Fibroblast of lung (primary cell): ENCODE results near the gene CARD14. TPM values are rescaled to one million over a fixed set of nuclear protein-coding genes. Genes with fewer than 3 reads are reported as not detected.

ENCODE experiments used
- DNase-seq, 2 donors: peaks; one replicate each; pipeline versions ENCODE4 v3.0.0 to v3.0.0-alpha.2; 2010; ENCODE audit warnings: low read depth in 2 of 2
- H2AFZ ChIP-seq: 2 replicates; pipeline ENCODE4 v1.5.1; 2012; ENCODE audit warnings: low read length, control low read depth, inconsistent platforms
- H3K27ac ChIP-seq: 2 replicates; pipeline ENCODE4 v1.5.1; 2011; ENCODE audit warnings: low read length, control low read depth; ENCODE audit not compliant: insufficient read depth
- H3K27me3 ChIP-seq: 2 replicates; pipeline ENCODE4 v1.5.1; 2011; ENCODE audit warnings: mild to moderate bottlenecking, low read length; ENCODE audit not compliant: control insufficient read depth, insufficient read depth
- H3K36me3 ChIP-seq: 2 replicates; pipeline ENCODE4 v1.5.1; 2011; ENCODE audit warnings: low read length; ENCODE audit not compliant: control insufficient read depth, insufficient read depth
- H3K4me1 ChIP-seq: 2 replicates; pipeline ENCODE4 v1.5.1; 2011; ENCODE audit warnings: low read length; ENCODE audit not compliant: control insufficient read depth, insufficient read depth; ENCODE audit errors: extremely low read depth
- H3K4me2 ChIP-seq: 2 replicates; pipeline ENCODE4 v1.5.1; 2011; ENCODE audit warnings: low read length, control low read depth; ENCODE audit not compliant: insufficient read depth; ENCODE audit errors: extremely low read depth
- H3K4me3 ChIP-seq, 4 experiments: fragments of 200-600 bp in 1 of 4; sonication (generic) in 1 of 4; replicated peaks in 1 of 4; 2 replicates each; pipeline ENCODE4 v1.5.1; 2011 to 2016; ENCODE audit warnings: low read length in 4 of 4, low read depth in 3 of 4, mild to moderate bottlenecking in 3 of 4, control low read depth in 2 of 4, inconsistent platforms in 1 of 4, mixed read lengths in 1 of 4; ENCODE audit not compliant: insufficient read depth in 1 of 4; ENCODE audit errors: control extremely low read depth in 1 of 4
- H3K79me2 ChIP-seq: 2 replicates; pipeline ENCODE4 v1.5.1; 2012; ENCODE audit warnings: mild to moderate bottlenecking, low read length, inconsistent platforms; ENCODE audit not compliant: control insufficient read depth, insufficient read depth
- H3K9ac ChIP-seq: 2 replicates; pipeline ENCODE4 v1.5.1; 2011; ENCODE audit warnings: mild to moderate bottlenecking, low read length, control low read depth; ENCODE audit not compliant: insufficient read depth
- H3K9me3 ChIP-seq: 2 replicates; pipeline ENCODE4 v1.5.1; 2012; ENCODE audit warnings: low read depth, low read length; ENCODE audit not compliant: control insufficient read depth, insufficient read depth
- H4K20me1 ChIP-seq: 2 replicates; pipeline ENCODE4 v1.5.1; 2011; ENCODE audit warnings: low read length; ENCODE audit not compliant: control insufficient read depth, insufficient read depth; ENCODE audit errors: extremely low read depth
- CTCF ChIP-seq, 2 donors: IDR thresholded peaks in 1 of 2; conservative IDR thresholded peaks in 1 of 2; 1 replicate in 1 of 2; 2 replicates in 1 of 2; pipeline ENCODE4 v1.5.1; 2011 to 2012; ENCODE audit warnings: low read length in 2 of 2, control low read depth in 1 of 2, inconsistent platforms in 1 of 2, low read depth in 1 of 2, mild to moderate bottlenecking in 1 of 2
- EZH2 ChIP-seq: IDR thresholded peaks from 2 replicates; pipeline ENCODE4 v1.5.1; 2012; ENCODE audit warnings: low read length, control low read depth, mild to moderate bottlenecking; ENCODE audit errors: missing control alignments
- polyA plus RNA-seq, 2 donors: library from polyadenylated mRNA; depleted of rRNA in 1 of 2; stranded (reverse) in 1 of 2; unstranded in 1 of 2; fragments of >200 nt; gene quantifications; 2 replicates each; pipeline ENCODE4 v1.2.1, GENCODE V29; 2011 to 2012; ENCODE audit warnings: missing spikeins in 1 of 2
- total RNA-seq: library from RNA; depleted of rRNA; stranded (reverse); fragments of >200 nt; gene quantifications from 2 replicates; pipeline ENCODE4 v1.2.1, GENCODE V29; 2014

The CARD14 gene
- total and polyA plus RNA-seq, 2 donors (not counting 1 experiment from before 2014, with no cell fraction given): 0.17 TPM; not detected in 1

GRCh38 chr17:80158846-80159245, 11.0 kb upstream of the CARD14 start:
- TF ChIP-seq CTCF (conservative IDR thresholded peaks at IDR 0.05 in 1 of 2, IDR thresholded peaks at IDR 0.05 in 1 of 2; ENCODE audit: low read depth in 1 of 2, low read length in 2 of 2) (no peak), EZH2 (no peak)
- no peaks in the 10 kb centered on the region for H3K36me3 ChIP-seq
- no peak for DNase-seq
- no peak overlapping the region for H3K9ac ChIP-seq
- H3K4me1 ChIP-seq: no peaks in the 10 kb centered on the region
- no peaks in the 10 kb centered on the region for H4K20me1 ChIP-seq
- H3K4me2 ChIP-seq: no peak overlapping the region
- H3K79me2 ChIP-seq: no peaks in the 10 kb centered on the region
- no peak overlapping the region for H2AFZ ChIP-seq
- peaks cover 4% of the 10 kb centered on the region for H3K27me3 ChIP-seq
- no peak overlapping the region for H3K27ac ChIP-seq
- no peaks in the 10 kb centered on the region for H3K9me3 ChIP-seq
- no peak overlapping the region for H3K4me3 ChIP-seq

DNA sequence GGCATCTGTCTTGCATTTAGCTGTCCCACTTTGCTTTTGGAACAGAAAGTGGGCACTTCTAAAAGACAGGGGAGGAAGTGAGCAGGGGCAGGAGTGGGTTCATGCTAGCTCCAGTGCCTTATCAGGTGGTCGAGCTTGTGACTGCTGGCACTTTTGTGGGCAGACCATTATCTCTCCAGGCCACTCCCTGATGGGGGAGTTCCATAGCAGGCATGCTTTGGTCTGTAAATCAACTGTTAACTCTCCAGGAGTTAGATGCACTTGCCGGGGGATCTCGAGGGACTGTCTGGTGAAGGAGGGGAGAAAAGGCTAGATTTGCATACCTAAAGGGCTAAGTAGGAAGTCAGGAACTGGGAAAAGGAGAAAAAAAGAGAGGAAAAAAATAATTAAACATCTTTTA, 9.3 kb upstream of the CARD14 start:
- Histone ChIP-seq H3K4me2 (no peak overlapping the region), H3K4me3 (no peak overlapping the region), H3K27me3 (peaks cover 4% of the 10 kb centered on the region), H3K9ac (no peak overlapping the region), H2AFZ (no peak overlapping the region), H3K36me3 (no peaks in the 10 kb centered on the region), H4K20me1 (no peaks in the 10 kb centered on the region), H3K79me2 (no peaks in the 10 kb centered on the region), H3K27ac (no peak overlapping the region), H3K4me1 (no peaks in the 10 kb centered on the region), H3K9me3 (no peaks in the 10 kb centered on the region)
- DNase-seq: no peak
- no peak for TF ChIP-seq CTCF (conservative IDR thresholded peaks at IDR 0.05 in 1 of 2, IDR thresholded peaks at IDR 0.05 in 1 of 2; ENCODE audit: low read depth in 1 of 2, low read length in 2 of 2)
- TF ChIP-seq EZH2: no peak

DNA sequence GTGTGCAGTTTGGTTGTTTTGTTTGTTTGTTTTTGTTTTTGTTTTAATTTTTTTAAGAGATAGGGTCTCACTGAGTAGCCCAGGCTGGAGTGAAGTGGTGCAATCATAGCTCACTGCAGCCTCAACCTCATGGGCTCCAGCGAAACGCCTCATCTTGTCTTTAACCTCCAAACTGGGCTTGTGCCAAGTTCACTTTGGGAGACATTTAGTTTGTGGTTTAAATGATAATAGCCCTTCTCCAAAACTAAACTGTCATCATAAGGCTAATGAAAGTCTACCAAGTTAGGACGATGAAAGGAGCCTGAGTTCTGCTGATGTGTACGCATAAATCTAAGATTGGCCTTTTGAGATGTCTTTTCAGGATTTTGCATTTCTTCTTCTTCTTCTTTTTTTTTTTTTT, 6.5 kb upstream of the CARD14 start:
- Histone ChIP-seq H2AFZ (no peak overlapping the region), H3K9ac (no peak overlapping the region), H3K27me3 (peaks cover 4% of the 10 kb centered on the region), H3K4me2 (no peak overlapping the region), H3K36me3 (no peaks in the 10 kb centered on the region), H3K9me3 (no peaks in the 10 kb centered on the region), H3K4me3 (no peak overlapping the region), H3K27ac (no peak overlapping the region), H4K20me1 (no peaks in the 10 kb centered on the region), H3K79me2 (no peaks in the 10 kb centered on the region), H3K4me1 (no peaks in the 10 kb centered on the region)
- no peak for DNase-seq
- TF ChIP-seq CTCF (conservative IDR thresholded peaks at IDR 0.05 in 1 of 2, IDR thresholded peaks at IDR 0.05 in 1 of 2; ENCODE audit: low read depth in 1 of 2, low read length in 2 of 2): no peak
- no peak for TF ChIP-seq EZH2
